Dendritic cell treated with granulocyte-macrophage colony-stimulating factor and Interleukin-4, amounts not matched to agents 40 ng/mL and 50 ng/mL, for 4 days (primary cell): ENCODE data around the gene PRDM7.

Experiments used
- H3K27ac Mint-ChIP-seq: one replicate; pipeline ENCODE4 v1.8.0; 2022; ENCODE audit warnings: mild to moderate bottlenecking, mixed read lengths
- H3K27me3 Mint-ChIP-seq: one replicate; pipeline ENCODE4 v1.8.0; 2022; ENCODE audit warnings: mild to moderate bottlenecking, mixed read lengths
- H3K36me3 Mint-ChIP-seq: one replicate; pipeline ENCODE4 v1.8.0; 2022; ENCODE audit warnings: low read depth, mixed read lengths
- H3K4me1 Mint-ChIP-seq: one replicate; pipeline ENCODE4 v1.8.0; 2022; ENCODE audit warnings: low read depth, mixed read lengths
- H3K4me3 Mint-ChIP-seq: one replicate; pipeline ENCODE4 v1.8.0; 2022; ENCODE audit warnings: mild to moderate bottlenecking, moderate library complexity, mixed read lengths
- H3K9me3 Mint-ChIP-seq: one replicate; pipeline ENCODE4 v1.8.0; 2022; ENCODE audit warnings: mixed read lengths
- intact Hi-C: fragments of 100-400 bp; cut with micrococcal nuclease; formaldehyde crosslinking; loops from one replicate; pipeline ENCODE4 v1.15.0; 2022

The PRDM7 gene

DNA sequence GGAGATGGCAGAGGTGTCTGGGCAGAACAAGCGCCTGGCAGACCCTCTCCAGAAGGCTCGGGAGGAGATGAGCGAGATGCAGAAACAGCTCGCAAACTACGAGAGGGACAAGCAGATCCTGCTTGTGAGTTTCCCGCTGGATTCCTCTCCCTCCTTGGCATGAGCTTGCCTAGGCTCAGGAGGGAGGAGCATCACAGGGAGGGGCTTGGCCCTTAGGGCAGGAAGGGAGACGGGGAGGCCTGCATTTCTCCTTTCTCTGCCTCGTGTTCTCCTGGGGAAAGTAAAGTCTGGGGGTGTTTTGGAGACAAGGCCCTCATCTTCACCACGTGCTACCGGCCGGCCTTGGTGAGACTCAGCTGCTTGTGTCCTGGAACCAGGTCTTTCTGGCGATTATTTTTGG, 39.9 kb downstream of the PRDM7 start:
- Mint-ChIP-seq H3K27ac (no peak overlapping the region), H3K4me1 (peaks cover 3% of the 10 kb centered on the region), H3K9me3 (no peaks in the 10 kb centered on the region), H3K27me3 (no peaks in the 10 kb centered on the region), H3K36me3 (peaks cover 25% of the 10 kb centered on the region), H3K4me3 (no peak overlapping the region)
- intact Hi-C loops, result no loop called here

- Mint-ChIP-seq H3K27ac (no peak overlapping the region), H3K4me3 (no peak overlapping the region), H3K36me3 (peaks cover 34% of the 10 kb centered on the region), H3K4me1 (peaks cover 12% of the 10 kb centered on the region), H3K9me3 (no peaks in the 10 kb centered on the region), H3K27me3 (no peaks in the 10 kb centered on the region)
- intact Hi-C loops, result no loop called here
These were observed 41.2 kb downstream of the PRDM7 start for GRCh38 chr16:90035902-90036301.

GRCh38 chr16:90034504-90034903, 42.6 kb downstream of the PRDM7 start:
- H3K27ac Mint-ChIP-seq, result no peak overlapping the region
- H3K36me3 Mint-ChIP-seq, result peaks cover 22% of the 10 kb centered on the region
- no peaks in the 10 kb centered on the region for H3K9me3 Mint-ChIP-seq
- peaks cover 12% of the 10 kb centered on the region for H3K4me1 Mint-ChIP-seq
- no peak overlapping the region for H3K4me3 Mint-ChIP-seq
- intact Hi-C loops, result no loop called here
- no peaks in the 10 kb centered on the region for H3K27me3 Mint-ChIP-seq

GRCh38 chr16:90033387-90033786, 43.7 kb downstream of the PRDM7 start:
- intact Hi-C loops, result no loop called here
- no peaks in the 10 kb centered on the region for H3K27me3 Mint-ChIP-seq
- peak overlapping the region; percentile 3 for H3K27ac Mint-ChIP-seq
- no peaks in the 10 kb centered on the region for H3K9me3 Mint-ChIP-seq
- H3K4me1 Mint-ChIP-seq, result peaks cover 12% of the 10 kb centered on the region
- no peak overlapping the region for H3K4me3 Mint-ChIP-seq
- H3K36me3 Mint-ChIP-seq, result peaks cover 22% of the 10 kb centered on the region

GRCh38 chr16:90032674-90033331, 44.3 kb downstream of the PRDM7 start:
- H3K9me3 Mint-ChIP-seq, result no peaks in the 10 kb centered on the region
- intact Hi-C loops, result no loop called here
- peaks cover 12% of the 10 kb centered on the region for H3K4me1 Mint-ChIP-seq
- H3K27ac Mint-ChIP-seq, result peak overlapping the region; percentile 37
- H3K27me3 Mint-ChIP-seq, result no peaks in the 10 kb centered on the region
- no peak overlapping the region for H3K4me3 Mint-ChIP-seq
- peaks cover 22% of the 10 kb centered on the region for H3K36me3 Mint-ChIP-seq

DNA sequence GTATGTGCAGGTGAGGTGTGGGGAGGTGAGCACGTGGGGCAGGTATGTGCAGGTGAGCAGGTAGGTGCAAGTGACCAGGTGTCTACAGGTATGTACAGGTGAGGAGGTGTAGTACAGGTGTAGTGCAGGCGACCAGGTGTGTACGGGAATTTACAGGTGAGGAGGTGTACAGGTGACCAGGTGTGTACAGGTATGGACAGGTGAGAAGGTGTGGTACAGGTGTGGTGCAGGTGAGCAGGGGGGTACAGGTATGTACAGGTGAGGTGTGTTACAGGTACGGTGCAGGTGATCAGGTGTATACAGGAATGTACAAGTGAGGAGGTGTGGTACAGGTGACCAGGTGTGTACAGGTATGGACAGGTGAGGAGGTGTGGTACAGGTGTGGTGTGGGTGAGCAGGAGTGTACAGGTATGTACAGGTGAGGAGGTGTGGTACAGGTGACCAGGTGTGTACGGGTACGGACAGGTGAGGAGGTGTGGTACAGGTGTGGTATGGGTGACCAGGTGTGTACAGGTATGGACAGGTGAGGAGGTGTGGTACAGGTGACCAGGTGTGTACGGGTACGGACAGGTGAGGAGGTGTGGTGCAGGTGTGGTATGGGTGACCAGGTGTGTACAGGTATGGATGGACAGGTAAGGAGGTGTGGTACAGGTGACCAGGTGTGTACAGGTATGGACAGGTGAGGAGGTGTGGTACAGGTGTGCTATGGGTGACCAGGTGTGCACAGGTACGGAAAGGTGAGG, 45.0 kb downstream of the PRDM7 start:
- no peak overlapping the region for H3K4me3 Mint-ChIP-seq
- peaks cover 22% of the 10 kb centered on the region for H3K36me3 Mint-ChIP-seq
- H3K4me1 Mint-ChIP-seq, result peaks cover 12% of the 10 kb centered on the region
- H3K9me3 Mint-ChIP-seq, result no peaks in the 10 kb centered on the region
- H3K27me3 Mint-ChIP-seq, result no peaks in the 10 kb centered on the region
- H3K27ac Mint-ChIP-seq, result peak overlapping the region; percentile 37
- intact Hi-C loops, result no loop called here

- Mint-ChIP-seq H3K9me3 (no peaks in the 10 kb centered on the region), H3K4me1 (peaks cover 15% of the 10 kb centered on the region), H3K27me3 (no peaks in the 10 kb centered on the region), H3K27ac (peak overlapping the region; percentile 37), H3K36me3 (peaks cover 15% of the 10 kb centered on the region), H3K4me3 (no peak overlapping the region)
- intact Hi-C loops, result no loop called here
These were observed 45.8 kb downstream of the PRDM7 start for GRCh38 chr16:90031186-90031930.

DNA sequence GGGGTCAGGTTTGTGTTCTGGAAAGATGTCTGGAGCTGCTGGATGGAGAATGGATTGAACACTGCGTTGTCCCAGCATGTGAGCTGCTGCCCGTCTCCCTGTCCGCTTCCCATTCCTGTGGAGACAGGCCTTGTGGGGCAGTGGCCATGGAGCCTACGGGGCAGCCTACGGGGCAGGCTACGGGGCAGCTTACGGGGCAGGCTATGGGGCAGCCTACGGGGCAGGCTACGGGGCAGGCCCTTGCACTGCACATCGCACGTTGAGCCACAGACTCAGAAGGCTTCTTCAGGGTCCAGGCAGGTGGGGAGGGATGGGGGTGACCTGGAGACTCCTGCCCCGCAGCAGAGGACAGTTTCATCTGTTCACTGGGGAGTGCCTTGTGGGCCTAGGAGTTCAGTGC, 48.1 kb downstream of the PRDM7 start:
- H3K27ac Mint-ChIP-seq, result no peak overlapping the region

GRCh38 chr16:90027611-90028010, 49.5 kb downstream of the PRDM7 start:
- Mint-ChIP-seq H3K4me3 (no peak overlapping the region), H3K27ac (no peak overlapping the region), H3K9me3 (no peaks in the 10 kb centered on the region), H3K27me3 (no peaks in the 10 kb centered on the region), H3K4me1 (peaks cover 29% of the 10 kb centered on the region), H3K36me3 (peaks cover 10% of the 10 kb centered on the region)
- intact Hi-C loops, result no loop called here

More for the DNA sequence above, 48.1 kb downstream of the PRDM7 start:
- H3K27me3 Mint-ChIP-seq, result no peaks in the 10 kb centered on the region
- peaks cover 20% of the 10 kb centered on the region for H3K4me1 Mint-ChIP-seq
- intact Hi-C loops, result no loop called here
- no peak overlapping the region for H3K4me3 Mint-ChIP-seq
- H3K36me3 Mint-ChIP-seq, result peaks cover 10% of the 10 kb centered on the region
- H3K9me3 Mint-ChIP-seq, result no peaks in the 10 kb centered on the region

- Mint-ChIP-seq H3K27me3 (peaks cover 2% of the 10 kb centered on the region), H3K27ac (no peak overlapping the region), H3K4me3 (no peak overlapping the region), H3K4me1 (peaks cover 29% of the 10 kb centered on the region), H3K9me3 (no peaks in the 10 kb centered on the region), H3K36me3 (no peaks in the 10 kb centered on the region)
- intact Hi-C loops, result no loop called here
These were observed 51.0 kb downstream of the PRDM7 start for GRCh38 chr16:90026135-90026534.

GRCh38 chr16:90023078-90023447, 54.1 kb downstream of the PRDM7 start:
- Mint-ChIP-seq H3K4me1 (peaks cover 42% of the 10 kb centered on the region), H3K27me3 (peaks cover 19% of the 10 kb centered on the region), H3K9me3 (no peaks in the 10 kb centered on the region), H3K36me3 (no peaks in the 10 kb centered on the region), H3K4me3 (peak overlapping the region; percentile 84), H3K27ac (peak overlapping the region; percentile 76)
- intact Hi-C loops, result no loop called here

DNA sequence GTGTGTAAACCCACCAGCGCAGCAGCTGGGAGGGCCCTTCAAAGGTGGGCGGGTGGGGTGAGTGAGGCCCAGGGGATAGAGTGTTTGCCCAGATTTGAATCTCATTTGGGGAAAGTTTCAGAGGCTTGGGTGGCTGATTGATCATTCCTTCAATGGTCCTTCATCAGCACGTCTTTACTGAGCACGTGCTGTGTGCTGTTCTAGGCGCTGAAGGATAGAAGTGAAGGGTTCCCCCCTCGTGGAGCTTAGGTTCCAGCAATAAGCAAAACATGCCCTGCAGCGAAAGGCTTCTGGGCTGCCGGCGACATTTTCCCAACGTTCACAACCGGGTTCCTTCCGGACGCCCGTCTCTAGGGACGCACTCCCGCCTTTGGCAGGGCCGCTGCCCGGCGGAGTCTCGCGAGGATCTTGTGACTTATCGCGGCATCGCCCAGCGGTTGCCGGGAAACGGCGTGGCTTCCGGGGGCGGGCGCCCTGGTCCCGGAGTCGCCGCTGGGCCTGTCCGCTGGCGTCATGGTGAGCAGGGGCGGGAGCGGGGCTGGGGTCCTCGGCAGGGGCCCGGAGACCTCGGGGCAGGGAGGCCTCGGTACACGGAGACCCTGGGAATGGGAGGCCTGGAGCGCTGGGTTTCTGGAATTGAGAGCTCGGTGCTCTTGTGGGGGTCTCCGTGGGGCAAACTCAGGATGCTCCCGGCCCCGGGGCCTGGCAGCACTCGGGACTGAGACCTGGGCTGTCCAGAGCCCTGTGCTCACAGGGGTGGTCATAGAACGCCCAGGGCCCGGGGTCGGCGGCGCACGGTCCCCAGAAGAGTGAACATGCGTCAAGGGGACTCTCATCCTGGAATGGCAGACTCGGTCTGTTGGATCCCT, 54.7 kb downstream of the PRDM7 start:
- peak overlapping the region; percentile 76 for H3K27ac Mint-ChIP-seq
- peaks cover 25% of the 10 kb centered on the region for H3K27me3 Mint-ChIP-seq
- H3K9me3 Mint-ChIP-seq, result no peaks in the 10 kb centered on the region
- intact Hi-C loops, result no loop called here
- peak overlapping the region; percentile 84 for H3K4me3 Mint-ChIP-seq
- H3K4me1 Mint-ChIP-seq, result peaks cover 42% of the 10 kb centered on the region
- no peaks in the 10 kb centered on the region for H3K36me3 Mint-ChIP-seq

GRCh38 chr16:90020838-90021382, 56.2 kb downstream of the PRDM7 start:
- H3K4me3 Mint-ChIP-seq, result no peak overlapping the region

More at GRCh38 chr16:90020838-90021382, 56.2 kb downstream of the PRDM7 start:
- Mint-ChIP-seq H3K27me3 (peaks cover 34% of the 10 kb centered on the region), H3K9me3 (no peaks in the 10 kb centered on the region), H3K4me1 (peaks cover 35% of the 10 kb centered on the region), H3K36me3 (no peaks in the 10 kb centered on the region), H3K27ac (no peak overlapping the region)
- intact Hi-C loops, result no loop called here
